HepG2 (cell line): ENCODE measurements around the gene CPM. TPM values are rescaled to one million over a fixed set of nuclear protein-coding genes. Genes with fewer than 3 reads are reported as not detected.

ENCODE experiments used
- ATAC-seq: fragments of 200-7000 bp; cut with Tn5 transposase; 3 replicates; pipeline ENCODE4 v1.9.1; 2020; ENCODE audit warnings: mild to moderate bottlenecking, moderate library complexity
- BruUV-seq: library from RNA; stranded (reverse); fragments of 400-500 nt; replicated peaks from 2 replicates; lab custom pipeline; 2021; lab: Mats Ljungman, UMichigan
- CTCF ChIA-PET: fragments of 300-600 bp; formaldehyde crosslinking; extraction: SDS; loops from one replicate; lab custom pipeline; 2021; ENCODE audit warnings: low total read pairs, inconsistent platforms, low intra/inter-chr PET ratio; lab: Yijun Ruan, JAX
- POLR2A ChIA-PET: fragments of 350-600 bp; sonication (Branson Sonifier 250); formaldehyde crosslinking; loops from one replicate; lab custom pipeline; 2020; ENCODE audit warnings: antibody characterized with exemption, inconsistent platforms; lab: Yijun Ruan, JAX
- DNase-seq: peaks from one replicate; pipeline ENCODE4 v3.0.0-alpha.2; 2015; ENCODE audit warnings: low spot score
- FAIRE-seq: peaks from 3 replicates; lab custom pipeline; 2011; peaks lifted over from hg19 to GRCh38; lab: Jason Lieb, UNC
- H2AFZ ChIP-seq: one replicate; pipeline ENCODE4 v1.6.1; 2011; ENCODE audit warnings: low read length, inconsistent platforms
- H3K27ac ChIP-seq: fragments of 300-600 bp; 3 replicates; pipeline ENCODE4 v1.8.0; 2011; ENCODE audit warnings: mixed run types, mild to moderate bottlenecking, mixed read lengths, low read length, inconsistent platforms; ENCODE audit not compliant: insufficient read depth; ENCODE audit errors: extremely low read length
- H3K27me3 ChIP-seq, 2 experiments: fragments of 200-600 bp in 1 of 2; 2 replicates in 1 of 2; 3 replicates in 1 of 2; pipeline versions ENCODE4 v1.6.0 to v1.8.0; 2011; ENCODE audit warnings: low read length in 2 of 2, mild to moderate bottlenecking in 2 of 2, moderate library complexity in 2 of 2, inconsistent platforms in 1 of 2; ENCODE audit not compliant: insufficient read depth in 2 of 2, control insufficient read depth in 1 of 2
- H3K36me3 ChIP-seq, 2 experiments: fragments of 200-600 bp in 1 of 2; replicated peaks in 1 of 2; 2 replicates in 1 of 2; 3 replicates in 1 of 2; pipeline versions ENCODE4 v1.5.1 to v1.8.0; 2011; ENCODE audit warnings: low read length in 2 of 2, inconsistent platforms in 1 of 2; ENCODE audit not compliant: insufficient read depth in 2 of 2, control insufficient read depth in 1 of 2
- H3K4me1 ChIP-seq: 2 replicates; pipeline ENCODE4 v1.5.1; 2012; ENCODE audit warnings: low read length, inconsistent platforms; ENCODE audit not compliant: insufficient read depth
- H3K4me2 ChIP-seq: 2 replicates; pipeline ENCODE4 v1.6.0; 2011; ENCODE audit warnings: low read depth, low read length, inconsistent platforms
- H3K4me3 ChIP-seq, 3 experiments: fragments of 200-600 bp in 1 of 3; sonication (generic), shearing (Covaris generic) in 1 of 3; replicated peaks in 1 of 3; 2 replicates each; pipeline ENCODE4 v1.5.1; 2011 to 2016; ENCODE audit warnings: low read length in 3 of 3, inconsistent platforms in 2 of 3, low read depth in 2 of 3, mild to moderate bottlenecking in 2 of 3, control low read depth in 1 of 3, mixed read lengths in 1 of 3; ENCODE audit not compliant: insufficient read depth in 1 of 3
- H3K79me2 ChIP-seq: one replicate; pipeline ENCODE4 v1.6.1; 2011; ENCODE audit warnings: low read length, inconsistent platforms; ENCODE audit not compliant: insufficient read depth
- H3K9ac ChIP-seq: 2 replicates; pipeline ENCODE4 v1.6.0; 2011; ENCODE audit warnings: mild to moderate bottlenecking, low read depth, low read length, inconsistent platforms; ENCODE audit not compliant: insufficient read depth
- H3K9me3 ChIP-seq: 2 replicates; pipeline ENCODE4 v1.5.1; 2012; ENCODE audit warnings: mild to moderate bottlenecking, low read length
- H4K20me1 ChIP-seq: 2 replicates; pipeline ENCODE4 v1.6.0; 2011; ENCODE audit warnings: inconsistent platforms, mild to moderate bottlenecking, low read length, moderate library complexity; ENCODE audit not compliant: insufficient read depth
- ARID5B ChIP-seq: IDR thresholded peaks from 2 replicates; pipeline ENCODE4 v1.4.0; 2020; ENCODE audit warnings: mild to moderate bottlenecking, missing genetic modification reagents
- CTCF ChIP-seq: sonication (generic); formaldehyde crosslinking; IDR thresholded peaks from 2 replicates; pipeline ENCODE4 v1.5.0; 2020; ENCODE audit warnings: mild to moderate bottlenecking, missing genetic modification reagents, moderate library complexity
- IKZF5 ChIP-seq: IDR thresholded peaks from 2 replicates; pipeline ENCODE4 v1.6.1; 2018; ENCODE audit warnings: missing genetic modification reagents, mild to moderate bottlenecking, missing compliant biosample characterization
- JDP2 ChIP-seq: sonication (generic); formaldehyde crosslinking; IDR thresholded peaks from 2 replicates; pipeline ENCODE4 v1.8.1; 2022; ENCODE audit warnings: missing genetic modification reagents, borderline replicate concordance
- MTA3 ChIP-seq: sonication (generic); formaldehyde crosslinking; IDR thresholded peaks from 2 replicates; pipeline ENCODE4 v1.4.0; 2020; ENCODE audit warnings: missing genetic modification reagents
- MXI1 ChIP-seq: IDR thresholded peaks from 3 replicates; pipeline ENCODE4 v1.6.1; 2012; ENCODE audit warnings: low read depth, low read length, inconsistent platforms, borderline replicate concordance
- PAX8 ChIP-seq: sonication (generic); formaldehyde crosslinking; IDR thresholded peaks from 2 replicates; pipeline ENCODE4 v1.8.0; 2022; ENCODE audit warnings: mild to moderate bottlenecking, missing genetic modification reagents, borderline replicate concordance
- SALL2 ChIP-seq: sonication (generic); formaldehyde crosslinking; IDR thresholded peaks from 2 replicates; pipeline ENCODE4 v1.8.1; 2023; ENCODE audit warnings: mild to moderate bottlenecking, missing genetic modification reagents, inconsistent platforms
- TOE1 ChIP-seq: sonication (generic); formaldehyde crosslinking; IDR thresholded peaks from 2 replicates; pipeline ENCODE4 v1.4.0; 2020; ENCODE audit warnings: mild to moderate bottlenecking, missing genetic modification reagents
- TRIM22 ChIP-seq: fragments of 450-650 bp; IDR thresholded peaks from 2 replicates; pipeline ENCODE4 v1.6.1; 2017
- ZHX1 ChIP-seq: sonication (generic); formaldehyde crosslinking; IDR thresholded peaks from 2 replicates; pipeline ENCODE4 v1.8.1; 2022; ENCODE audit warnings: low read depth, mild to moderate bottlenecking, missing genetic modification reagents
- ZNF430 ChIP-seq: sonication (generic); formaldehyde crosslinking; IDR thresholded peaks from 2 replicates; pipeline ENCODE4 v1.9.0; 2021; ENCODE audit warnings: mild to moderate bottlenecking, missing genetic modification reagents
- ZNF431 ChIP-seq: sonication (generic); formaldehyde crosslinking; IDR thresholded peaks from 2 replicates; pipeline ENCODE4 v1.9.0; 2022; ENCODE audit warnings: missing genetic modification reagents, low read depth, mild to moderate bottlenecking, borderline replicate concordance
- ZNF496 ChIP-seq: sonication (generic); formaldehyde crosslinking; IDR thresholded peaks from 2 replicates; pipeline ENCODE4 v1.8.1; 2023; ENCODE audit warnings: mild to moderate bottlenecking, moderate library complexity, missing genetic modification reagents; ENCODE audit not compliant: insufficient replicate concordance
- WGBS: methylation state at CpG from one replicate; pipeline ENCODE4 v1.1.6; 2017; ENCODE audit warnings: low lambda C conversion rate; 5-methylcytosine and 5-hydroxymethylcytosine counted together
- in situ Hi-C: cut with HindIII; loops from 2 replicates; pipeline ENCODE4 v1.10.0; 2017; ENCODE audit warnings: low pct_unique_long_range_greater_than_20kb; ENCODE audit not compliant: extremely low pct_ligation_motif_present
- intact Hi-C: fragments of 100-400 bp; cut with micrococcal nuclease; formaldehyde crosslinking; loops from one replicate; pipeline ENCODE4 v1.10.0; 2022; ENCODE audit not compliant: unreplicated experiment
- polyA plus RNA-seq, 8 experiments: library from polyadenylated mRNA; depleted of rRNA in 3 of 8; stranded (reverse) in 7 of 8; unstranded in 1 of 8; fragments of >200 nt; fragmentation: Illumina TruSeq in 4 of 8; extraction: Trizol in 4 of 8; gene quantifications; 2 replicates each; pipeline versions ENCODE4 v1.2.1 to v1.2.3, GENCODE V29; 2011 to 2016; ENCODE audit warnings: low read depth in 4 of 8, missing spikeins in 1 of 8, mixed read lengths in 1 of 8; ENCODE audit not compliant: insufficient read depth in 1 of 8
- total RNA-seq, 5 experiments: library from RNA; depleted of rRNA; stranded (reverse); fragments of >200 nt; fragmentation: Illumina TruSeq; extraction: Trizol; gene quantifications; 2 replicates each; pipeline ENCODE4 v1.2.3, GENCODE V29; 2016; ENCODE audit warnings: low read depth in 1 of 5

CPM gene
- total and polyA plus RNA-seq, 2 of the 13 experiments (the other 11 are each of a cell fraction or from before 2014, with no cell fraction given), result not detected

- H3K36me3 ChIP-seq, result no peaks in the 10 kb centered on the region
- no peaks in the 10 kb centered on the region for H3K27me3 ChIP-seq
- WGBS, result 51% methylated on average over 8 of the region's 8 CpGs
- H3K4me2 ChIP-seq, result no peak overlapping the region
- in situ Hi-C loops, result no loop called here
- DNase-seq (no peak), FAIRE-seq (no peak), ATAC-seq (no peak)
- H3K4me3 ChIP-seq, result no peak overlapping the region
- no peaks in the 10 kb centered on the region for H3K79me2 ChIP-seq
- no peak overlapping the region for H2AFZ ChIP-seq
- ChIA-PET CTCF (no interaction called here), POLR2A (no interaction called here)
- no peaks in the 10 kb centered on the region for H4K20me1 ChIP-seq
- no TSS peak for BruUV-seq
- H3K9me3 ChIP-seq, result no peaks in the 10 kb centered on the region
- H3K4me1 ChIP-seq, result peaks cover 23% of the 10 kb centered on the region
- no peak overlapping the region for H3K9ac ChIP-seq
- no peak overlapping the region for H3K27ac ChIP-seq
- intact Hi-C loops, result no loop called here
- TF ChIP-seq TRIM22 (no peak), TOE1 (CRISPR knock-in tag) (no peak), ZNF431 (CRISPR knock-in tag) (no peak), ARID5B (no peak), ZHX1 (CRISPR knock-in tag) (no peak), MTA3 (no peak), ZNF496 (no peak), SALL2 (CRISPR knock-in tag) (no peak), IKZF5 (CRISPR knock-in tag) (no peak), JDP2 (no peak), PAX8 (CRISPR knock-in tag) (no peak), CTCF (CRISPR knock-in tag) (no peak), ZNF430 (CRISPR knock-in tag) (no peak), MXI1 (no peak)
Observed at GRCh38 chr12:68903511-68903910, 29.5 kb downstream of the CPM start.
